ENCODE results near the gene ACAP3. TPM values are rescaled to one million over a fixed set of nuclear protein-coding genes. Genes with fewer than 3 reads are reported as not detected.

Gene ACAP3
- total RNA-seq, 1 donor from 2014 or later, result 50.6 TPM

GRCh38 chr1:1309251-1310108, 1.8 kb upstream of the ACAP3 start:
- ATAC-seq (no peak), DNase-seq (peak; percentile 66)
- Histone ChIP-seq H3K4me1 (peaks cover 39% of the 10 kb centered on the region), H3K4me3 (peak overlapping the region; percentile 93), H3K36me3 (peaks cover 50% of the 10 kb centered on the region), H3K27me3 (ENCODE audit: low read depth) (no peaks in the 10 kb centered on the region), H3K27ac (peak overlapping the region; percentile 93), H3K9me3 (no peaks in the 10 kb centered on the region)
- TF ChIP-seq, protein P1, sequence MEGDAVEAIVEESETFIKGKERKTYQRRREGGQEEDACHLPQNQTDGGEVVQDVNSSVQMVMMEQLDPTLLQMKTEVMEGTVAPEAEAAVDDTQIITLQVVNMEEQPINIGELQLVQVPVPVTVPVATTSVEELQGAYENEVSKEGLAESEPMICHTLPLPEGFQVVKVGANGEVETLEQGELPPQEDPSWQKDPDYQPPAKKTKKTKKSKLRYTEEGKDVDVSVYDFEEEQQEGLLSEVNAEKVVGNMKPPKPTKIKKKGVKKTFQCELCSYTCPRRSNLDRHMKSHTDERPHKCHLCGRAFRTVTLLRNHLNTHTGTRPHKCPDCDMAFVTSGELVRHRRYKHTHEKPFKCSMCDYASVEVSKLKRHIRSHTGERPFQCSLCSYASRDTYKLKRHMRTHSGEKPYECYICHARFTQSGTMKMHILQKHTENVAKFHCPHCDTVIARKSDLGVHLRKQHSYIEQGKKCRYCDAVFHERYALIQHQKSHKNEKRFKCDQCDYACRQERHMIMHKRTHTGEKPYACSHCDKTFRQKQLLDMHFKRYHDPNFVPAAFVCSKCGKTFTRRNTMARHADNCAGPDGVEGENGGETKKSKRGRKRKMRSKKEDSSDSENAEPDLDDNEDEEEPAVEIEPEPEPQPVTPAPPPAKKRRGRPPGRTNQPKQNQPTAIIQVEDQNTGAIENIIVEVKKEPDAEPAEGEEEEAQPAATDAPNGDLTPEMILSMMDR (IDR thresholded peaks at IDR 0.05), result no peak
- intact Hi-C loops (cut with DNase I), result no loop called here

DNA sequence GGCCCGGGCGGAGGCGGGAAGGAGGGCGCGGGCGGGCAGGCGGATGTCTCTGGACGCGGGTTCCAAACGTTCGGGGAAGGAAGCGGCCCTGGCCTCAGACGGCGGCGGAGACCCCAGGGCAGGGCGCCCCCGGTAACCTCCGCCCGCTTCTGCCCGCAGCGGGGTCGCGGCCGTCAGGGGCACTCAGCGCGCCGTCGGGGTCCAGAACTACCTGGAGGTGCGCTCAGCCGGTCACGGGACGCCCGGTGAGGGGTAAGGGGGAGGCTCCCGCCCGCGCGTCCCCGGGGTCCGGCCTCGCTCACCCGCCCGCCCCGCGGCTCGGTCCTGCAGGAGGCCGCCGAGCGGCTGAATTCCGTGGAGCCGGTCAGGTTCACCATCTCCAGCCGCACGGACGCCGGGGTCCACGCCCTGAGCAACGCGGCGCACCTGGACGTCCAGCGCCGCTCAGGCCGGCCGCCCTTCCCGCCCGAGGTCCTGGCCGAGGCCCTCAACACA, 1.1 kb upstream of the ACAP3 start:
- peaks cover 44% of the 10 kb centered on the region for H3K36me3 ChIP-seq
- H3K27me3 ChIP-seq (ENCODE audit: low read depth), result no peaks in the 10 kb centered on the region
- intact Hi-C loops (cut with DNase I), result no loop called here
- TF ChIP-seq, protein P1 (IDR thresholded peaks at IDR 0.05), result no peak
- peak overlapping the region; percentile 93 for H3K27ac ChIP-seq
- ATAC-seq (peak; percentile 1 to 13), DNase-seq (no peak)
- H3K4me3 ChIP-seq, result peak overlapping the region; percentile 93
- peaks cover 45% of the 10 kb centered on the region for H3K4me1 ChIP-seq
- no peaks in the 10 kb centered on the region for H3K9me3 ChIP-seq

DNA sequence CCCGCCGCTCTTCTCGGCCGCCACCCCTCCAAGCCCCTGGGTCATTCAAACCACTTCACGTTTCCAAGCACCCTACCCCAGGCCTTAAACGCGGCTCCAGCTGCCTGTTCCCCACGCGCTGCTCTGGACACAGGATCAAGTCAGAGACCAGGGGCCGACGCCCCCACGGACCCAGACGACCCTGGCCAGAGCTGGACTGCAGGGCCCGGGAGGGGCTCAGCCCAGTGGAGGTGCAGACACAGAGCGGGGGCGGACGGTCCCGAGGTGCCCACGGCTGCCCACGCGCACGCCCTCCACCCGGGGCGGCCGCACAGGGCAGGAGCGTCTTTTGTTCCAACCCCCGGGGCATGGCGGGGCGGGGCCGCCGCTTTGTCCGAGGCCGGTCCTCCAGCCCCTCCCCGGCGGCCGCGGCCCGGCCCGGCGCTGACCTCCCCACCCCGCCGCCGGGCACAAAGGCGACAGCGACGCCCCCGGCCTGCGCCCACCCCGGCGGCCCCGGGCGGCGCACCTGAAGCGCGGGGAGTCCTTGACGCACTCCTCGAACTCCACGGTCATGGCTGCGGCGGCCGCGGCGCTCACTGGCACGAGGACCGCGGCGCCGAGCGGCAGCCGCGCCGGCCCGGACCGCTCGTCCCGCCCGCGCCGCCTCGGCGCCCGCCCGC, 338 bp downstream of the ACAP3 start:
- TF ChIP-seq, protein P1 (IDR thresholded peaks at IDR 0.05), result no peak
- H3K27me3 ChIP-seq (ENCODE audit: low read depth), result no peaks in the 10 kb centered on the region
- ATAC-seq, result peak in 1 of 2 donors; percentile 11
- H3K27ac ChIP-seq, result peak overlapping the region; percentile 93
- H3K36me3 ChIP-seq, result peaks cover 30% of the 10 kb centered on the region
- peak; percentile 75 for DNase-seq
- H3K4me1 ChIP-seq, result peaks cover 46% of the 10 kb centered on the region
- intact Hi-C loops (cut with DNase I), result no loop called here
- peak overlapping the region; percentile 93 for H3K4me3 ChIP-seq
- H3K9me3 ChIP-seq, result no peaks in the 10 kb centered on the region

GRCh38 chr1:1306661-1307260, 969 bp downstream of the ACAP3 start:
- no peak for ATAC-seq
- Histone ChIP-seq H3K27me3 (ENCODE audit: low read depth) (no peaks in the 10 kb centered on the region), H3K9me3 (no peaks in the 10 kb centered on the region), H3K27ac (peak overlapping the region; percentile 93), H3K4me3 (peak overlapping the region; percentile 93), H3K36me3 (peaks cover 23% of the 10 kb centered on the region), H3K4me1 (peaks cover 46% of the 10 kb centered on the region)
- TF ChIP-seq, protein P1 (IDR thresholded peaks at IDR 0.05), result no peak
- DNase-seq, result no peak
- intact Hi-C loops (cut with DNase I), result no loop called here

- no peak for ATAC-seq
Measured at GRCh38 chr1:1306070-1306660, 1.6 kb downstream of the ACAP3 start.

More at GRCh38 chr1:1306070-1306660, 1.6 kb downstream of the ACAP3 start:
- peak overlapping the region; percentile 93 for H3K4me3 ChIP-seq
- H3K27me3 ChIP-seq (ENCODE audit: low read depth), result no peaks in the 10 kb centered on the region
- H3K27ac ChIP-seq, result peak overlapping the region; percentile 64
- no peak for DNase-seq
- H3K4me1 ChIP-seq, result peaks cover 46% of the 10 kb centered on the region
- H3K36me3 ChIP-seq, result peaks cover 17% of the 10 kb centered on the region
- TF ChIP-seq, protein P1 (IDR thresholded peaks at IDR 0.05), result no peak
- no peaks in the 10 kb centered on the region for H3K9me3 ChIP-seq
- intact Hi-C loops (cut with DNase I), result no loop called here

All from lower lobe of right lung (tissue), 2 donors.